ENCODE measurements around the gene GSS.

GRCh38 chr20:34997131-34997561 is 41.5 kb upstream of the GSS start:
- TF ChIP-seq CTCF (IDR thresholded peaks at IDR 0.05) (peak in 1 of 6 experiments; percentile 12), POLR2A (IDR thresholded peaks at IDR 0.05) (no peak)

Measured in Peyer's patch (tissue), 4 donors.